HFFc6 (cell line): ENCODE measurements around the gene GALNT10. TPM values are rescaled to one million over a fixed set of nuclear protein-coding genes. Genes with fewer than 3 reads are reported as not detected.
A peak's percentile ranks its signal among the peaks of the same experiment; 100 is the strongest.

Source experiments
- DNase-seq: peaks from one replicate; pipeline ENCODE4 v3.0.0-alpha.2; 2018
- H3K27ac Mint-ChIP-seq: 2 replicates; pipeline ENCODE4 v1.8.0; 2020; ENCODE audit warnings: mild to moderate bottlenecking, mixed read lengths
- H3K27me3 Mint-ChIP-seq: 2 replicates; pipeline ENCODE4 v1.8.0; 2021; ENCODE audit warnings: mild to moderate bottlenecking, moderate library complexity, mixed read lengths; ENCODE audit not compliant: insufficient read depth
- H3K36me3 Mint-ChIP-seq: 2 replicates; pipeline ENCODE4 v1.8.0; 2021; ENCODE audit warnings: low read depth, mixed read lengths
- H3K4me1 Mint-ChIP-seq: 2 replicates; pipeline ENCODE4 v1.8.0; 2020; ENCODE audit warnings: low read depth, mixed read lengths
- H3K4me3 Mint-ChIP-seq: 2 replicates; pipeline ENCODE4 v1.8.0; 2020; ENCODE audit warnings: mild to moderate bottlenecking, moderate library complexity, mixed read lengths
- H3K9me3 Mint-ChIP-seq: 2 replicates; pipeline ENCODE4 v1.8.0; 2020; ENCODE audit warnings: mild to moderate bottlenecking, mixed read lengths
- total RNA-seq, 6 experiments: library from RNA; stranded (reverse); fragmentation: NEBNext Ultra II Directional; extraction: Animal tissue kit (Norgen Biotek cat#: 25700); gene quantifications; 2 replicates in 1 of 6; 3 replicates in 5 of 6; pipeline ENCODE4 v1.2.3, GENCODE V29; 2021
- TF ChIP-seq, protein P1 (sequence below): fragments of 200-600 bp; sonication (generic); IDR thresholded peaks from 2 replicates; pipeline ENCODE4 v1.5.0; 2021; ENCODE audit warnings: antibody characterized with exemption, mild to moderate bottlenecking

Gene GALNT10
- total RNA-seq, 6 experiments from 2014 or later, result 129 to 161 (median 157) TPM

DNA sequence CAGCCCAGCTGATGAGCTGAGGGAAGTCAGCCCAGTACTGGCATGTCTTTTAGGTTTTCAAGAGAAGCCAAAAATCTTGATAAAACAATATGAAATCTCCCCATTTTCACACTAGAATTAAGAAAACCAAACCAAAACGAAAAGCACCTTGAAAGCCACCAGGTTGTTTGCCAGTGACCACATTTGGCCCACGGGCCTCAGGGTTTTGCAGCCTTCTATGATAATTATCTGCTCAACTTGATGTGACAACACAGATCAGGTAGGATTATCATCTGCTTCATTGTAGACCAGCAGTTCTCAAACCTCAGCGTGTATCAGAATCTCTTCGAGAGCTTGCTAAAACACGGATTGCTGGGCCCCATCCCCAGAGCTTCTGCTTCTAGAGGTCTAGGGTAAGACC lies 101.4 kb downstream of the GALNT10 start:
- no peak for DNase-seq
- TF ChIP-seq, protein P1, sequence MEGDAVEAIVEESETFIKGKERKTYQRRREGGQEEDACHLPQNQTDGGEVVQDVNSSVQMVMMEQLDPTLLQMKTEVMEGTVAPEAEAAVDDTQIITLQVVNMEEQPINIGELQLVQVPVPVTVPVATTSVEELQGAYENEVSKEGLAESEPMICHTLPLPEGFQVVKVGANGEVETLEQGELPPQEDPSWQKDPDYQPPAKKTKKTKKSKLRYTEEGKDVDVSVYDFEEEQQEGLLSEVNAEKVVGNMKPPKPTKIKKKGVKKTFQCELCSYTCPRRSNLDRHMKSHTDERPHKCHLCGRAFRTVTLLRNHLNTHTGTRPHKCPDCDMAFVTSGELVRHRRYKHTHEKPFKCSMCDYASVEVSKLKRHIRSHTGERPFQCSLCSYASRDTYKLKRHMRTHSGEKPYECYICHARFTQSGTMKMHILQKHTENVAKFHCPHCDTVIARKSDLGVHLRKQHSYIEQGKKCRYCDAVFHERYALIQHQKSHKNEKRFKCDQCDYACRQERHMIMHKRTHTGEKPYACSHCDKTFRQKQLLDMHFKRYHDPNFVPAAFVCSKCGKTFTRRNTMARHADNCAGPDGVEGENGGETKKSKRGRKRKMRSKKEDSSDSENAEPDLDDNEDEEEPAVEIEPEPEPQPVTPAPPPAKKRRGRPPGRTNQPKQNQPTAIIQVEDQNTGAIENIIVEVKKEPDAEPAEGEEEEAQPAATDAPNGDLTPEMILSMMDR, result no peak
- peaks cover 24% of the 10 kb centered on the region for H3K4me1 Mint-ChIP-seq

DNA sequence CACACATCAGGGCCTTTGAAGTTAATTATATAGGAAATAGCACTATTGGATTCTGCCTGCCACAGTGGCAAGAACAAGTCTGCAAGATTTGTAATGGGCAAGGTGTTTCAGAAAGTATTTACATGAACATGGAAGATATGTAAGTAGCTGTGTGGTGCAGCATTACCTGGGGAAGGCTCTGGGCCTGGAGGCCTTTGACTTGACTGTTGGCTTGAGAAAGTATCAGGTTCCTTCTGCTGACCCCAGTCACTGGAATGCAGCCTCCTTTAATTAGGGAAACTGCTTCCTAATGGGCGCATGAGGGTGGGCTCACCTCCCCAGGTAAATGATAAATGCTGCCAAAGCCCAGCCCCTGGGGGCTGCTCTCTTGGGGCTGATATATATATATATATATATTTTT lies 102.7 kb downstream of the GALNT10 start:
- Mint-ChIP-seq H3K4me1 (peaks cover 11% of the 10 kb centered on the region), H3K27ac (no peak overlapping the region), H3K9me3 (no peaks in the 10 kb centered on the region), H3K27me3 (no peaks in the 10 kb centered on the region), H3K4me3 (no peak overlapping the region), H3K36me3 (peaks cover 49% of the 10 kb centered on the region)
- no peak for DNase-seq
- TF ChIP-seq, protein P1, result no peak

More for the DNA sequence above, 101.4 kb downstream of the GALNT10 start:
- H3K27me3 Mint-ChIP-seq, result no peaks in the 10 kb centered on the region
- H3K27ac Mint-ChIP-seq, result no peak overlapping the region
- H3K9me3 Mint-ChIP-seq, result no peaks in the 10 kb centered on the region
- H3K4me3 Mint-ChIP-seq, result no peak overlapping the region
- H3K36me3 Mint-ChIP-seq, result peaks cover 36% of the 10 kb centered on the region

DNA sequence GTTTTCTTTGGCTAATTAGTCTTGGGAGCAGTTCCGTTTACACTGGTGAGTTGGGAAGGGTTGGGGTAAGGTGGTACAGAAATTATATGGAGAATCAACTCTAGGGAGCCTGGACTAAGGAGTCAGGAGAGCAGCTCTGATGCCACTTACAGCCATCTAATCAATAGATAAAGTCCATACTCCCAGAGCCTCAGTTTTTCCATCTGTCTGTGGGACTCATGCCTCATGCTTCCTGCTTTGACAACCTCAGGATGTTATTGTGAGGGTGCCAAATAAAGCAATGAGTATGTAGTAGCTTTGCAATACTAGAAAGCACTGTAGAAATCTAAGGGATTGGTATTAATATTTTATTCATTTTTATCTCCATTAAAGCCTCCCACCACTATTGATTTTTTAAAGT lies 105.0 kb downstream of the GALNT10 start:
- Mint-ChIP-seq H3K36me3 (peaks cover 58% of the 10 kb centered on the region), H3K9me3 (no peaks in the 10 kb centered on the region), H3K27me3 (no peaks in the 10 kb centered on the region), H3K4me3 (no peak overlapping the region), H3K4me1 (no peaks in the 10 kb centered on the region), H3K27ac (no peak overlapping the region)
- TF ChIP-seq, protein P1, result no peak
- DNase-seq, result no peak

DNA sequence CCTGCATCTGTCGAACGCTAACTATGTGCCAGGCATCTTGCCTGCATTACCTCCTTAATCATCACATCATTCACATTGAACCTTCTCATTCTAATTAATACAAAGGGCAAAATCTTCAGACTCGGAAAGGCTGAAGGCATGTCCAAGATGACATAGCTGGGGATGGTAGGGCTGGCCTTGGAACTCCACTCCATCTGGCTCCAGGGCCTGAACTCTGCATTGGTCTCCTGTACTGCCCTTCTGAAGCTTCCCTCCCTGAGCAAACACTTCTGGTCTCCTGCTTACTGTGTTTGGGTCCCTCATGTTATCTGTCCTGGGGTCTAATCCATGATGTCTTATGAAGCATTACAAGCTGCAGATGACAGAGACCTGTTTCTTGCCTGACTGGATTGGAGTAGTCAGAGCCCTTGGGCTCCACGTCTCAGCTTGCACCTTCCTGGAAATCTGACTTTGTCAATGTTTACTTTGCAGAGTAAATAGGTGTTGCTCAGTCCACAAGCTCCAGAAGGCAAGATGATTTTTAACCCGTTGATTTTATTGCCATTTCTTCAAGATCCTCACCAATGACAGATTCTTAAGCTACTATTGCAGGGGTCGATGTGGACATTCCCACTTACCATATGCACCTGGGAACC lies 106.1 kb downstream of the GALNT10 start:
- no peak overlapping the region for H3K4me3 Mint-ChIP-seq
- H3K27me3 Mint-ChIP-seq, result no peaks in the 10 kb centered on the region
- H3K9me3 Mint-ChIP-seq, result no peaks in the 10 kb centered on the region
- H3K36me3 Mint-ChIP-seq, result peaks cover 54% of the 10 kb centered on the region
- TF ChIP-seq, protein P1, result no peak
- H3K4me1 Mint-ChIP-seq, result no peaks in the 10 kb centered on the region
- DNase-seq, result no peak
- H3K27ac Mint-ChIP-seq, result peak overlapping the region; percentile 21; the same call in 1 of the 2 replicates

DNA sequence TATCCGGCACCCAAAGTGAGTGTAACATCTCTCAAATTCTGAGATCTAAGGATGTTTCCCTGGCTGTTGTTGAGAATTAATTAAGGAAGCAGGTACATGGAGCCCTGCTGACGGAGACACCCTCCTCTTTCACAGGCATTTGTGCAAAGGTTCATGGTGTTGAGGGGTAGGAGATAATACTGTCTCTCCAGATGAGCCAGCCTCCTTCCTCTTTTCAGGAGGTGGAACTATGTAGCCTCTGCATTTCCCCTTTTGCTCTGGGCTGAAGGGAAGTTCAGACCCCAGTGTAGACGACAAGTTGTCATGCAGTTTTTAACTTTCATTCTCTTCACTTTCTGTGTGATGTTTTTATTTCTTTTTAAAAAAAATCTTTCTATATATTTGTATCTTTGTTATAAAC lies 107.5 kb downstream of the GALNT10 start:
- no peak overlapping the region for H3K4me3 Mint-ChIP-seq
- TF ChIP-seq, protein P1, result no peak
- H3K27ac Mint-ChIP-seq, result no peak overlapping the region
- H3K4me1 Mint-ChIP-seq, result no peaks in the 10 kb centered on the region
- H3K9me3 Mint-ChIP-seq, result no peaks in the 10 kb centered on the region
- H3K27me3 Mint-ChIP-seq, result no peaks in the 10 kb centered on the region
- H3K36me3 Mint-ChIP-seq, result peaks cover 53% of the 10 kb centered on the region
- no peak for DNase-seq
